ENCODE data around the gene ACOT4.

GRCh38 chr14:73553845-73554244 is 37.8 kb upstream of the ACOT4 start:
- TF ChIP-seq, protein P1, sequence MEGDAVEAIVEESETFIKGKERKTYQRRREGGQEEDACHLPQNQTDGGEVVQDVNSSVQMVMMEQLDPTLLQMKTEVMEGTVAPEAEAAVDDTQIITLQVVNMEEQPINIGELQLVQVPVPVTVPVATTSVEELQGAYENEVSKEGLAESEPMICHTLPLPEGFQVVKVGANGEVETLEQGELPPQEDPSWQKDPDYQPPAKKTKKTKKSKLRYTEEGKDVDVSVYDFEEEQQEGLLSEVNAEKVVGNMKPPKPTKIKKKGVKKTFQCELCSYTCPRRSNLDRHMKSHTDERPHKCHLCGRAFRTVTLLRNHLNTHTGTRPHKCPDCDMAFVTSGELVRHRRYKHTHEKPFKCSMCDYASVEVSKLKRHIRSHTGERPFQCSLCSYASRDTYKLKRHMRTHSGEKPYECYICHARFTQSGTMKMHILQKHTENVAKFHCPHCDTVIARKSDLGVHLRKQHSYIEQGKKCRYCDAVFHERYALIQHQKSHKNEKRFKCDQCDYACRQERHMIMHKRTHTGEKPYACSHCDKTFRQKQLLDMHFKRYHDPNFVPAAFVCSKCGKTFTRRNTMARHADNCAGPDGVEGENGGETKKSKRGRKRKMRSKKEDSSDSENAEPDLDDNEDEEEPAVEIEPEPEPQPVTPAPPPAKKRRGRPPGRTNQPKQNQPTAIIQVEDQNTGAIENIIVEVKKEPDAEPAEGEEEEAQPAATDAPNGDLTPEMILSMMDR (IDR thresholded peaks at IDR 0.05; ENCODE audit: control extremely low read depth in 1 of 3, insufficient read depth in 1 of 3, low read depth in 1 of 3, low read length in 3 of 3): no peak
- TF ChIP-seq, protein P2, sequence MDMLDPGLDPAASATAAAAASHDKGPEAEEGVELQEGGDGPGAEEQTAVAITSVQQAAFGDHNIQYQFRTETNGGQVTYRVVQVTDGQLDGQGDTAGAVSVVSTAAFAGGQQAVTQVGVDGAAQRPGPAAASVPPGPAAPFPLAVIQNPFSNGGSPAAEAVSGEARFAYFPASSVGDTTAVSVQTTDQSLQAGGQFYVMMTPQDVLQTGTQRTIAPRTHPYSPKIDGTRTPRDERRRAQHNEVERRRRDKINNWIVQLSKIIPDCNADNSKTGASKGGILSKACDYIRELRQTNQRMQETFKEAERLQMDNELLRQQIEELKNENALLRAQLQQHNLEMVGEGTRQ (IDR thresholded peaks at IDR 0.05; ENCODE audit: low read length): no peak
- TF ChIP-seq MAFK (IDR thresholded peaks at IDR 0.05; ENCODE audit: low read depth, low read length) (no peak), NRF1 (IDR thresholded peaks at IDR 0.05; ENCODE audit: low read depth, low read length) (no peak), EP300 (IDR thresholded peaks at IDR 0.05; ENCODE audit: borderline replicate concordance in 1 of 2, low read depth in 2 of 2, low read length in 2 of 2) (no peak), BRCA1 (IDR thresholded peaks at IDR 0.05; ENCODE audit: low read depth, low read length) (no peak)

Measured in H1 (cell line).